Testis (tissue), 2 donors: ENCODE results near the gene GOLGA6D.

Experiments
- POLR2A ChIP-seq: fragments of 450-650 bp; IDR thresholded peaks from one replicate; pipeline ENCODE4 v1.6.1; 2017; ENCODE audit warnings: antibody characterized with exemption, mild to moderate bottlenecking, moderate library complexity
- TF ChIP-seq, protein P1 (sequence below), 3 experiments: fragments of 450-650 bp in 2 of 3; fragments of 200-600 bp in 1 of 3; sonication (generic) in 1 of 3; IDR thresholded peaks; one replicate each; pipeline ENCODE4 v1.5.1; 2016 to 2019; ENCODE audit warnings: antibody characterized with exemption in 3 of 3, mild to moderate bottlenecking in 2 of 3, moderate library complexity in 1 of 3

DNA sequence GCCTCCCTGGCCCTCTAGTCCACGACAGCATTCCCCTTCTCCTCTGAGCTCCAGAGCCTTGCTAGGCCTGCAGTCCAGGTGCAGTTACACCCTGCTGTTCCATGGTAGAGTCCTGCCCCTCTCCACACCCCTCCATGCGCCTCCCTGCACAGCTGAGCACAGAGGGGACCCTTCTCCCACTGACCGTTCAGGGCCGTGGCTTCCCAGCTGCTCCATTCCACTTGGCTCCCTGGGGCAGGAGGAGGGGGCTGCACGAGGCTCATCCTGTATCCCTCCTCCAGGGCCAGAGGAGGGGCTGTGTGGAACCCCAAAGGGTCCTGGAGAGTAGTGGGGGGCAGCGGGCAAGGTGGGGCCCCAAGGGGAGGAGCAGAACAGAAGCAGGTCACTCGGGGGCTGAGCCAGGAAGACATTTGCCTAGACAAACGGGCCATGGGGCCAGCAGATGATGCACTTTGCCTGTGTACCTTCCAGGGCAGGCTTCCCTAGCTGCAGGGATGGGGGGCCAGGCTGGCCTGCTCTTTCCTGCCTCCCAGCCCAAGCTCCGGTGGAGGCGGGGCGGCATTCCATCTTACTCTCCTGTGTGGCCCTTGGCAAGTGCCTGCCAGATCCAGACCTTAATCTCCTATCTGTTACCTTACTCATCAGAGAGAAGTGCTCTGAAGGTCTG is 45.2 kb upstream of the GOLGA6D start:
- TF ChIP-seq, protein P1, sequence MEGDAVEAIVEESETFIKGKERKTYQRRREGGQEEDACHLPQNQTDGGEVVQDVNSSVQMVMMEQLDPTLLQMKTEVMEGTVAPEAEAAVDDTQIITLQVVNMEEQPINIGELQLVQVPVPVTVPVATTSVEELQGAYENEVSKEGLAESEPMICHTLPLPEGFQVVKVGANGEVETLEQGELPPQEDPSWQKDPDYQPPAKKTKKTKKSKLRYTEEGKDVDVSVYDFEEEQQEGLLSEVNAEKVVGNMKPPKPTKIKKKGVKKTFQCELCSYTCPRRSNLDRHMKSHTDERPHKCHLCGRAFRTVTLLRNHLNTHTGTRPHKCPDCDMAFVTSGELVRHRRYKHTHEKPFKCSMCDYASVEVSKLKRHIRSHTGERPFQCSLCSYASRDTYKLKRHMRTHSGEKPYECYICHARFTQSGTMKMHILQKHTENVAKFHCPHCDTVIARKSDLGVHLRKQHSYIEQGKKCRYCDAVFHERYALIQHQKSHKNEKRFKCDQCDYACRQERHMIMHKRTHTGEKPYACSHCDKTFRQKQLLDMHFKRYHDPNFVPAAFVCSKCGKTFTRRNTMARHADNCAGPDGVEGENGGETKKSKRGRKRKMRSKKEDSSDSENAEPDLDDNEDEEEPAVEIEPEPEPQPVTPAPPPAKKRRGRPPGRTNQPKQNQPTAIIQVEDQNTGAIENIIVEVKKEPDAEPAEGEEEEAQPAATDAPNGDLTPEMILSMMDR (IDR thresholded peaks at IDR 0.05) = no peak
- no peak for TF ChIP-seq POLR2A
